HepG2 (cell line): ENCODE measurements around the gene ADCY5. TPM values are rescaled to one million over a fixed set of nuclear protein-coding genes. Genes with fewer than 3 reads are reported as not detected.

Experiments
- ATAC-seq: fragments of 200-7000 bp; cut with Tn5 transposase; 3 replicates; pipeline ENCODE4 v1.9.1; 2020; ENCODE audit warnings: mild to moderate bottlenecking, moderate library complexity
- BruUV-seq: library from RNA; stranded (reverse); fragments of 400-500 nt; replicated peaks from 2 replicates; lab custom pipeline; 2021; lab: Mats Ljungman, UMichigan
- CTCF ChIA-PET: fragments of 300-600 bp; formaldehyde crosslinking; extraction: SDS; loops from one replicate; lab custom pipeline; 2021; ENCODE audit warnings: low total read pairs, inconsistent platforms, low intra/inter-chr PET ratio; lab: Yijun Ruan, JAX
- POLR2A ChIA-PET: fragments of 350-600 bp; sonication (Branson Sonifier 250); formaldehyde crosslinking; loops from one replicate; lab custom pipeline; 2020; ENCODE audit warnings: antibody characterized with exemption, inconsistent platforms; lab: Yijun Ruan, JAX
- DNase-seq: peaks from one replicate; pipeline ENCODE4 v3.0.0-alpha.2; 2015; ENCODE audit warnings: low spot score
- FAIRE-seq: peaks from 3 replicates; lab custom pipeline; 2011; peaks lifted over from hg19 to GRCh38; lab: Jason Lieb, UNC
- H2AFZ ChIP-seq: one replicate; pipeline ENCODE4 v1.6.1; 2011; ENCODE audit warnings: low read length, inconsistent platforms
- H3K27ac ChIP-seq: fragments of 300-600 bp; 3 replicates; pipeline ENCODE4 v1.8.0; 2011; ENCODE audit warnings: mixed run types, mild to moderate bottlenecking, mixed read lengths, low read length, inconsistent platforms; ENCODE audit not compliant: insufficient read depth; ENCODE audit errors: extremely low read length
- H3K27me3 ChIP-seq, 2 experiments: fragments of 200-600 bp in 1 of 2; 2 replicates in 1 of 2; 3 replicates in 1 of 2; pipeline versions ENCODE4 v1.6.0 to v1.8.0; 2011; ENCODE audit warnings: low read length in 2 of 2, mild to moderate bottlenecking in 2 of 2, moderate library complexity in 2 of 2, inconsistent platforms in 1 of 2; ENCODE audit not compliant: insufficient read depth in 2 of 2, control insufficient read depth in 1 of 2
- H3K36me3 ChIP-seq, 2 experiments: fragments of 200-600 bp in 1 of 2; replicated peaks in 1 of 2; 2 replicates in 1 of 2; 3 replicates in 1 of 2; pipeline versions ENCODE4 v1.5.1 to v1.8.0; 2011; ENCODE audit warnings: low read length in 2 of 2, inconsistent platforms in 1 of 2; ENCODE audit not compliant: insufficient read depth in 2 of 2, control insufficient read depth in 1 of 2
- H3K4me1 ChIP-seq: 2 replicates; pipeline ENCODE4 v1.5.1; 2012; ENCODE audit warnings: low read length, inconsistent platforms; ENCODE audit not compliant: insufficient read depth
- H3K4me2 ChIP-seq: 2 replicates; pipeline ENCODE4 v1.6.0; 2011; ENCODE audit warnings: low read depth, low read length, inconsistent platforms
- H3K4me3 ChIP-seq, 3 experiments: fragments of 200-600 bp in 1 of 3; sonication (generic), shearing (Covaris generic) in 1 of 3; replicated peaks in 1 of 3; 2 replicates each; pipeline ENCODE4 v1.5.1; 2011 to 2016; ENCODE audit warnings: low read length in 3 of 3, inconsistent platforms in 2 of 3, low read depth in 2 of 3, mild to moderate bottlenecking in 2 of 3, control low read depth in 1 of 3, mixed read lengths in 1 of 3; ENCODE audit not compliant: insufficient read depth in 1 of 3
- H3K79me2 ChIP-seq: one replicate; pipeline ENCODE4 v1.6.1; 2011; ENCODE audit warnings: low read length, inconsistent platforms; ENCODE audit not compliant: insufficient read depth
- H3K9ac ChIP-seq: 2 replicates; pipeline ENCODE4 v1.6.0; 2011; ENCODE audit warnings: mild to moderate bottlenecking, low read depth, low read length, inconsistent platforms; ENCODE audit not compliant: insufficient read depth
- H3K9me3 ChIP-seq: 2 replicates; pipeline ENCODE4 v1.5.1; 2012; ENCODE audit warnings: mild to moderate bottlenecking, low read length
- H4K20me1 ChIP-seq: 2 replicates; pipeline ENCODE4 v1.6.0; 2011; ENCODE audit warnings: inconsistent platforms, mild to moderate bottlenecking, low read length, moderate library complexity; ENCODE audit not compliant: insufficient read depth
- AGO2 ChIP-seq: fragments of 200-400 bp; formaldehyde crosslinking; optimal IDR thresholded peaks from 2 replicates; pipeline ENCODE3; 2017; ENCODE audit warnings: mild to moderate bottlenecking, low read depth, low read length, moderate library complexity
- CENPT ChIP-seq: sonication (generic); formaldehyde crosslinking; IDR thresholded peaks from 2 replicates; pipeline ENCODE4 v1.8.0; 2022; ENCODE audit warnings: low read depth, mild to moderate bottlenecking, moderate library complexity, missing genetic modification reagents
- DPF2 ChIP-seq: sonication (generic); formaldehyde crosslinking; IDR thresholded peaks from 2 replicates; pipeline ENCODE4 v1.4.0; 2020; ENCODE audit warnings: mild to moderate bottlenecking, low read depth, missing genetic modification reagents, borderline replicate concordance
- GABPA ChIP-seq, 2 experiments: IDR thresholded peaks; 2 replicates each; pipeline ENCODE4 v1.6.1; 2011 to 2016; ENCODE audit warnings: low read depth in 2 of 2, low read length in 1 of 2, missing biosample characterization in 1 of 2, missing genetic modification characterization in 1 of 2
- GABPB1 ChIP-seq: IDR thresholded peaks from 2 replicates; pipeline ENCODE4 v1.6.1; 2016; ENCODE audit warnings: mild to moderate bottlenecking, missing genetic modification reagents, moderate library complexity, missing compliant biosample characterization
- RBAK ChIP-seq: sonication (generic); formaldehyde crosslinking; IDR thresholded peaks from 2 replicates; pipeline ENCODE4 v1.5.1; 2020; ENCODE audit warnings: mild to moderate bottlenecking, missing genetic modification reagents
- ZNF24 ChIP-seq: fragments of 450-650 bp; IDR thresholded peaks from 2 replicates; pipeline ENCODE4 v1.6.1; 2017; ENCODE audit warnings: antibody characterized with exemption, mild to moderate bottlenecking
- ZNF605 ChIP-seq: sonication (generic); formaldehyde crosslinking; IDR thresholded peaks from 2 replicates; pipeline ENCODE4 v1.8.0; 2022; ENCODE audit warnings: mild to moderate bottlenecking, missing genetic modification reagents
- ZNF747 ChIP-seq: sonication (generic); formaldehyde crosslinking; IDR thresholded peaks from 2 replicates; pipeline ENCODE4 v1.8.1; 2023; ENCODE audit warnings: missing genetic modification reagents, mild to moderate bottlenecking, borderline replicate concordance
- WGBS: methylation state at CpG from one replicate; pipeline ENCODE4 v1.1.6; 2017; ENCODE audit warnings: low lambda C conversion rate; 5-methylcytosine and 5-hydroxymethylcytosine counted together
- in situ Hi-C: cut with HindIII; loops from 2 replicates; pipeline ENCODE4 v1.10.0; 2017; ENCODE audit warnings: low pct_unique_long_range_greater_than_20kb; ENCODE audit not compliant: extremely low pct_ligation_motif_present
- intact Hi-C: fragments of 100-400 bp; cut with micrococcal nuclease; formaldehyde crosslinking; loops from one replicate; pipeline ENCODE4 v1.10.0; 2022; ENCODE audit not compliant: unreplicated experiment
- polyA plus RNA-seq, 8 experiments: library from polyadenylated mRNA; depleted of rRNA in 3 of 8; stranded (reverse) in 7 of 8; unstranded in 1 of 8; fragments of >200 nt; fragmentation: Illumina TruSeq in 4 of 8; extraction: Trizol in 4 of 8; gene quantifications; 2 replicates each; pipeline versions ENCODE4 v1.2.1 to v1.2.3, GENCODE V29; 2011 to 2016; ENCODE audit warnings: low read depth in 4 of 8, missing spikeins in 1 of 8, mixed read lengths in 1 of 8; ENCODE audit not compliant: insufficient read depth in 1 of 8
- total RNA-seq, 5 experiments: library from RNA; depleted of rRNA; stranded (reverse); fragments of >200 nt; fragmentation: Illumina TruSeq; extraction: Trizol; gene quantifications; 2 replicates each; pipeline ENCODE4 v1.2.3, GENCODE V29; 2016; ENCODE audit warnings: low read depth in 1 of 5
- TF ChIP-seq, protein P1 (sequence below): IDR thresholded peaks from 2 replicates; pipeline ENCODE4 v1.6.1; 2016; ENCODE audit warnings: low read depth, borderline replicate concordance
- TF ChIP-seq, protein P2 (sequence below): sonication (generic); formaldehyde crosslinking; IDR thresholded peaks from 2 replicates; pipeline ENCODE4 v1.5.1; 2020; ENCODE audit warnings: mild to moderate bottlenecking, missing genetic modification reagents, moderate library complexity

ADCY5 gene
- total and polyA plus RNA-seq, 2 of the 13 experiments (the other 11 are each of a cell fraction or from before 2014, with no cell fraction given), result not detected

DNA sequence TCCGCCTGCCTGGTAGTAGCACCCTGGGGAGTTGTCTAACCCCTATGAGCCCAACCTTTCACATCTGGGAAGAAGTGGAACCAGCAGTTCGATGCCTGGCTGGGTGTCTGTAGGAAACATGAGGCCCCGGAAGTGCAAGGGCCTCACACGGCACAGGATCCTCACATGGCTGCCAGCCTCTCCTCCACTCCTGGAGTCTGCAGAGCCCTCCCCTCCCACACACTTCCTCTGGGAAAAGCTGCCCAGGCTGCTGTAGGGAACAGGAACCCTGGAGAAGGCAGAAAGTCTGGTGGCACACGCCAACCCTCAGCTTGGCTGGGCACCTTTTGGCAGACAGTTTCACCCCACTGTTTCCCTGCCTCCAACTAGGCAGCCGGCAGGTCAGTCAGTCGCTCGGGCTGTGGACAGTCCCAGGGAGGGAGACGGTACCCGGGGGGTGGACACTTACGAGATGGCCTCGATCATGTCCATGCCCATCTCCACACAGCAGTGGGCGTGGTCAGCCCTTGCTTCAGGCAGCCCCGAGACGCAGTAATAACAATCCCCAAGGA is 118.4 kb downstream of the ADCY5 start:
- TF ChIP-seq, protein P1, sequence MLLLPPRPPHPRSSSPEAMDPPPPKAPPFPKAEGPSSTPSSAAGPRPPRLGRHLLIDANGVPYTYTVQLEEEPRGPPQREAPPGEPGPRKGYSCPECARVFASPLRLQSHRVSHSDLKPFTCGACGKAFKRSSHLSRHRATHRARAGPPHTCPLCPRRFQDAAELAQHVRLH (CRISPR knock-in tag), result no peak
- TF ChIP-seq AGO2 (no peak), CENPT (CRISPR knock-in tag) (no peak), GABPB1 (CRISPR knock-in tag) (peak; percentile 57), ZNF747 (CRISPR knock-in tag) (no peak), ZNF24 (no peak), GABPA (IDR thresholded peaks at IDR 0.05; ENCODE audit: low read depth, low read length) (peak; percentile 24; the same call in 1 of the 2 replicates), GABPA (CRISPR knock-in tag; IDR thresholded peaks at IDR 0.05; ENCODE audit: low read depth) (peak; percentile 74), DPF2 (CRISPR knock-in tag) (no peak), ZNF605 (CRISPR knock-in tag) (no peak), RBAK (CRISPR knock-in tag) (no peak)
- TF ChIP-seq, protein P2, sequence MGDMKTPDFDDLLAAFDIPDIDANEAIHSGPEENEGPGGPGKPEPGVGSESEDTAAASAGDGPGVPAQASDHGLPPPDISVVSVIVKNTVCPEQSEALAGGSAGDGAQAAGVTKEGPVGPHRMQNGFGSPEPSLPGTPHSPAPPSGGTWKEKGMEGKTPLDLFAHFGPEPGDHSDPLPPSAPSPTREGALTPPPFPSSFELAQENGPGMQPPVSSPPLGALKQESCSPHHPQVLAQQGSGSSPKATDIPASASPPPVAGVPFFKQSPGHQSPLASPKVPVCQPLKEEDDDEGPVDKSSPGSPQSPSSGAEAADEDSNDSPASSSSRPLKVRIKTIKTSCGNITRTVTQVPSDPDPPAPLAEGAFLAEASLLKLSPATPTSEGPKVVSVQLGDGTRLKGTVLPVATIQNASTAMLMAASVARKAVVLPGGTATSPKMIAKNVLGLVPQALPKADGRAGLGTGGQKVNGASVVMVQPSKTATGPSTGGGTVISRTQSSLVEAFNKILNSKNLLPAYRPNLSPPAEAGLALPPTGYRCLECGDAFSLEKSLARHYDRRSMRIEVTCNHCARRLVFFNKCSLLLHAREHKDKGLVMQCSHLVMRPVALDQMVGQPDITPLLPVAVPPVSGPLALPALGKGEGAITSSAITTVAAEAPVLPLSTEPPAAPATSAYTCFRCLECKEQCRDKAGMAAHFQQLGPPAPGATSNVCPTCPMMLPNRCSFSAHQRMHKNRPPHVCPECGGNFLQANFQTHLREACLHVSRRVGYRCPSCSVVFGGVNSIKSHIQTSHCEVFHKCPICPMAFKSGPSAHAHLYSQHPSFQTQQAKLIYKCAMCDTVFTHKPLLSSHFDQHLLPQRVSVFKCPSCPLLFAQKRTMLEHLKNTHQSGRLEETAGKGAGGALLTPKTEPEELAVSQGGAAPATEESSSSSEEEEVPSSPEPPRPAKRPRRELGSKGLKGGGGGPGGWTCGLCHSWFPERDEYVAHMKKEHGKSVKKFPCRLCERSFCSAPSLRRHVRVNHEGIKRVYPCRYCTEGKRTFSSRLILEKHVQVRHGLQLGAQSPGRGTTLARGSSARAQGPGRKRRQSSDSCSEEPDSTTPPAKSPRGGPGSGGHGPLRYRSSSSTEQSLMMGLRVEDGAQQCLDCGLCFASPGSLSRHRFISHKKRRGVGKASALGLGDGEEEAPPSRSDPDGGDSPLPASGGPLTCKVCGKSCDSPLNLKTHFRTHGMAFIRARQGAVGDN (CRISPR knock-in tag), result peak; percentile 26; the same call in 1 of the 2 replicates
- ChIA-PET POLR2A (no interaction called here), CTCF (interaction anchor here (1.8 kb wide), 1 partner anchor 228 kb away, joined by 7 read pairs; no protein-coding TSS in a partner anchor)
- Histone ChIP-seq H3K79me2 (no peaks in the 10 kb centered on the region), H4K20me1 (no peaks in the 10 kb centered on the region), H3K36me3 (no peaks in the 10 kb centered on the region), H2AFZ (no peak overlapping the region), H3K9me3 (no peaks in the 10 kb centered on the region), H3K4me1 (peaks cover 11% of the 10 kb centered on the region; the same call in 1 of the 2 replicates), H3K9ac (no peak overlapping the region), H3K4me3 (peak overlapping the region in 1 of 3 experiments; percentile 35; a peak in 1 of 6 replicates), H3K27ac (no peak overlapping the region), H3K4me2 (peak overlapping the region; percentile 45), H3K27me3 (peaks cover 0 to 26% of the 10 kb centered on the region in 2 experiments; a peak in 3 of 5 replicates)
- DNase-seq (no peak), ATAC-seq (peak; percentile 15; the same call in 2 of the 3 replicates), FAIRE-seq (no peak)
- in situ Hi-C loops, result loop anchor here (5.0 kb wide), 1 partner anchor 157 kb away; no protein-coding TSS in a partner anchor
- BruUV-seq, result no TSS peak
- intact Hi-C loops, result no loop called here
- 29% methylated on average over 10 of the region's 15 CpGs for WGBS
